Skin epidermis (tissue), 12 donors: ENCODE data around the gene ADAMTSL2.

Experiments used
- H3K27ac ChIP-seq, 21 experiments: fragments of 200-600 bp; sonication (generic) in 11 of 21; one replicate each; pipeline ENCODE4 v1.5.0; 2020; ENCODE audit warnings: mild to moderate bottlenecking in 3 of 21, inconsistent platforms in 2 of 21, moderate library complexity in 2 of 21
- H3K4me3 ChIP-seq, 7 experiments: fragments of 200-600 bp; sonication (generic) in 2 of 7; one replicate each; pipeline ENCODE4 v1.5.0; 2020; ENCODE audit warnings: inconsistent platforms in 2 of 7, mild to moderate bottlenecking in 2 of 7, moderate library complexity in 1 of 7

ADAMTSL2 gene

GRCh38 chr9:133499132-133499891 is 35.2 kb upstream of the ADAMTSL2 start:
- H3K4me3 ChIP-seq = no peak overlapping the region
- no peak overlapping the region for H3K27ac ChIP-seq

GRCh38 chr9:133499892-133500270 is 34.6 kb upstream of the ADAMTSL2 start:
- H3K4me3 ChIP-seq = no peak overlapping the region
- H3K27ac ChIP-seq = no peak overlapping the region

GRCh38 chr9:133502112-133502511 is 32.4 kb upstream of the ADAMTSL2 start:
- no peak overlapping the region for H3K27ac ChIP-seq
- H3K4me3 ChIP-seq = no peak overlapping the region

DNA sequence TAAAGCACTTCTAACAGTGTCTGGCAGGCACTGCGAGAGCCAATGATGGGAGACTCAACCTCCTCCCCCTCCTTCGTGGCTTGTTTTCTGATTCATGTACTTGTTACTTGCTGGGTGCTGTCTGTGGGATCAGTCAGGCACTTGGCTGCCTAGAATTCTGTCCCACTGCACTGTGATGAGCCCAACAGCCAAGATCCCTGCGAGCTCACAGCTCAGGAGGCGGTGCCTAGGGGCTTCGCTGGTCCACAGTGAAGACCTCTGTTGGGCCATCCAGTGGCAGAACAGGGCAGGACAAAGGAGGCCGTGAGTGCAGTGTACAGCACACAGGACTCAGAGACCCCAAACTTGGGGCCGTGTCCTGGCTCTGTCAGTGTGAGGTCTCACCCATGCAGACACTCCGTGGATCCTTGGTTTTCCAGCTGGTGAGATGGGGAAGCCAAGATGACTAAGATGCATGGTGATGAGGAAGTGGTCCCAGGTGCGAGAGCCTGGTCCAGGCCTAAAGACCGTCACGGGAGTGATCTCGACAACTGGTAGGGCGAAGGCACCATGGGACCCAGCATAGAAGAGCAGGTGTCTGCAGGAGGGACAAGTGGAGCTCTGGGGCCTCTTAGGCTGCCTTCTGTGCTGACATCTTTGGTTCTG is 29.2 kb upstream of the ADAMTSL2 start:
- H3K27ac ChIP-seq = peak overlapping the region in 5 of 21 experiments; percentile 3 to 40 (median 31)
- no peak overlapping the region for H3K4me3 ChIP-seq

GRCh38 chr9:133505901-133506652 is 28.4 kb upstream of the ADAMTSL2 start:
- H3K27ac ChIP-seq = peak overlapping the region in 9 of 21 experiments; percentile 3 to 58 (median 31)
- H3K4me3 ChIP-seq = no peak overlapping the region

DNA sequence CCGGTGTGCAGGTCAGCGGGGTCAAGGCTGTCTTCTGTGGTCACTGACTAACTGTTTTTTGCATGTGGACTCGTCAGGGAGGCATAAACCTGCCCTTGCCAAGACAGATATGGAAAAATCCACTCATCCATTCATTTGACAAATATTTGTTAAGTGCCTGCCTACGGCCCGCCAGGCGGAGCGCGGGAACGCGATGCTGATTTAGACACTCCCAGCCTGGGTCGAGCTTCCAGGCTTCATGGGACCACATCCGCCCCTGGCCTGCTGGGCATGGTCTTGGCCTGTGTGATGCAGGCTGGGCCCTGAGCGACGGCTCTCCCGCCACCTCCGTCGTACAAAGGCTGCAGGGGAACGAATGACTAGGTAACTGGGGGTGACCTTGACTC is 27.9 kb upstream of the ADAMTSL2 start:
- Histone ChIP-seq H3K27ac (peak overlapping the region in 9 of 21 experiments; percentile 9 to 58 (median 31)), H3K4me3 (no peak overlapping the region)

- Histone ChIP-seq H3K27ac (peak overlapping the region in 5 of 21 experiments; percentile 9 to 45 (median 31)), H3K4me3 (no peak overlapping the region)
Measured at GRCh38 chr9:133507246-133507965, 27.1 kb upstream of the ADAMTSL2 start.

- no peak overlapping the region for H3K4me3 ChIP-seq
- no peak overlapping the region for H3K27ac ChIP-seq
Measured at GRCh38 chr9:133508046-133508445, 26.5 kb upstream of the ADAMTSL2 start.

DNA sequence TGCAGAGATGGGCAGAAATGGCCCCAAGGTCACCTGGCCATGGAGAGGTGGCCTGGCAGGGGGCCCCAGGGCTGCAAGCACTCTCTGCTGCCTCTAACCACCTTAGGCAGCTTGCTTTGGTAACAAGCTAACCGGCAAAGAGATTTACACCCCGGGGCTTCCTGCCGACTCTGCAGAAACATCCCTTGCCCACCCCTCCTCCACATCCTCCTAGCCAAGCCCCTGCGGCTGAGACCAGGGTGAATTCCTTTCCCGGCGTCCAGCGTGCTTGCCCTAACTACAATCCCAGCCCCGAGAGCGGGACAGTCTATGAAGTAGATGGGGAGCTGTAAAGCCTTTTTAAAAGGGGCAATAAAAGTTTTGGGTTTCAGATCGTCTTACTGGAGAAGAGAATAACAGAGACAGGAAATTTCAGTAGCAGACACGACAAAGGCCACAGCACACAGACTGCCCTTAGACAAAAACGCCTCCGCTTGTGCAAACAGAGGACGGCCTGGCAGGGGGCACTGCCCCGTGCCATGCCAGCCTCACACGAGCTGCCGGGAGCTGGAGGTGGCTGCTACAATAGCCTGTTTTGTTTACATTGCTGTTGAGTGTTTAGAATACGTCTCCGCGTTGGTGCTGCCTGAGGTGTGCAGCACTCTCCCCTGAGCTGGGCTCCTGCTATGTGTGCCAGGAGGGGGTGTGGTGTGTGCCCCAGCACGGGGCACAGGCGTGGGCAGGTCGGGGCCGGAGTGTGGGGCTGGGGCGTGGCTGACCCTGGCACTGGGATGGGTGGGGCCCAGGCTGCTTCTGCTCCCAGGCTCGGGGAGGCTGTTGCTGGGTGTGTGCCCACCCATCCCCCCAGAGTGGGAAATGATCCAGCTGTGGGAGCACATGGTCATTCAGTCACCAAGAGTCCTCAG is 25.1 kb upstream of the ADAMTSL2 start:
- Histone ChIP-seq H3K27ac (peak overlapping the region in 4 of 21 experiments; percentile 30 to 62 (median 40)), H3K4me3 (no peak overlapping the region)

DNA sequence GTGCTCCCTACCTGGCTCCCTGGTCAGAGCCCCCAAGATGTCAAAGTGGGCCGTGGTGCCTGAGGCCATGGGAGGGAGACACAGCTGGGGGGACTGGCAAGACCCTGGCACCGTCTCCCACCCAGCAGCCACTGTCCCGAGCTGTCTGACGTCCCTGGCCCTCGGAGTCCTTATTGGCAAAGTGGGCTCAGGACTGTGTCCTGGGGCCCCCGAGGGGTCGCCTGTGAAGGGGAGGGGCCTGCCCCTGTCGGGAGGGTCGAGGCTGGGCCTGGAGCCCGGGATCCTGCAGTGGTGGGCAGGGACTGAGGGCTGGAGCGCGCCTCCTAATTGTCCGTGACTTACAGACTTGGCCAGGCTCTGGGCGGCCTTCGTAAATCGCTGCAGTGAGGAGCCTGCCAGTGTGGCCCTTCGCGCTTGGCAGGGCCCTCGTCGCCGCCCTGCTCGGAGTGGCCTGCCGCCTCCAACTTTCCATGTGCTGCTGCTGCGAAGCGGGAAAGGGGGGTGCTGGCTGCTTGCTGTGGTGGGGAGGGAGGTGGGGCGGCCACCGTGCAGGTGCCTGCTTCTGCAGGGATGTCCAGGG is 23.5 kb upstream of the ADAMTSL2 start:
- Histone ChIP-seq H3K4me3 (no peak overlapping the region), H3K27ac (no peak overlapping the region)

DNA sequence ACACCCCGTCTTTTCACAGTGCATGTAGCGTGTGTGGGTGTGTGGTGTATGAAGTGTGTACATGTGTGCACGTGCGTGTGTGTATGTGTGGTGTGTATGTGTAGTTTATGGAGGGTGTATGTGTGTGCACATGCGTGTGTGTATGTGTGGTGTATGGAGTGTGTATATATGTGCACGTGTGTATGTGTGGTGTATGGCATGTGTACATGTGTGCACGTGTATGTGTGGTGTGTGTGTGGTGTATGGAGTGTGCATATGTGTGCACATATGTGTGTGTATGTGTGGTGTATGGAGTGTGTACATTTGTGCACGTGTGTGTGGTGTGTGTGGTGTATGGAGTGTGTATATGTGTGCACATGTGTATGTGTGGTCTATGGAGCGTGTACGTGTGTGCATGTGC is 22.9 kb upstream of the ADAMTSL2 start:
- Histone ChIP-seq H3K27ac (no peak overlapping the region), H3K4me3 (no peak overlapping the region)

DNA sequence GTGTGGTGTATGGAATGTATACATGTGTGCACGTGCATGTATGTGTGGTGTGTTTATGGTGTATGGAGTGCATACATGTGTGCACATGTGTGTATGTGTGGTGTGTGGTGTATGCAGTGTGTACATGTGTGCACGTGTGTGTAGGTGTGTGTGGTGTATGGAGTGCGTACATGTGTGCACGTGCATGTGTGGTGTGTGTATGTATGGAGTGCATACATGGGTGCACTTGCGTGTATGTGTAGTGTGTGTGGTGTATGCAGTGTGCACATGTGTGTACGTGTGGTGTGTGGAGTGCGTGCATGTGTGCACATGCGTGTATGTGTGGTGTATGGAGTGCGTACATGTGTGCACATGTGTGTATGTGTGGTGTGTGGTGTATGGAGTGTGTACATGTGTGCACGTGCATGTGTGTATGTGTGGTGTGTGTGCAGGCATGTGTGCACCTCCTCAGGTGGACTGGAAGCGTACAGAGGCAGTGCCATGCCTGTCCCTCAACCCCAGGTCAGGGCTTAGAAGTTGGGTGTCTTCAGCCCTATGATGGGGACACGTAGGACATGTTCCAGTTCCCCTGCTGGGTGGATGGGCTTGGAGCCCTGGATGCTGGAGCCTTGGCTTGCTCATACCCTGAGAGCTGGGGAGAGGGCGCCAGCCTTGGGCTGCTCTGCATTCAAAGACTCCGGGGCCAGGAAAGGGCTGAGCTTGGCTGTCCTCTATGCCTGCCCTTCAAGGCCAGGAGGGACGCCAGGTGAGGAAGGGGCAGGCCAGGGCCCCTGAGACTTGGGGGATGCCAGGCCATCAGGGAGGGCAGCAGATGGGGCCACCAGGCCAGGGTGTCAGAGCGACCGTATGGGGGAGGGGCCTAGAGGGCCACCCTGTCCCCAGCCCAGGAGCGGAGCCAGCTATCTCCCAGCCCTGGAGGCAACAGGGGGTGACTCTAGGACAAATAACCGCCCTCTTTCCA is 22.0 kb upstream of the ADAMTSL2 start:
- no peak overlapping the region for H3K27ac ChIP-seq
- no peak overlapping the region for H3K4me3 ChIP-seq

DNA sequence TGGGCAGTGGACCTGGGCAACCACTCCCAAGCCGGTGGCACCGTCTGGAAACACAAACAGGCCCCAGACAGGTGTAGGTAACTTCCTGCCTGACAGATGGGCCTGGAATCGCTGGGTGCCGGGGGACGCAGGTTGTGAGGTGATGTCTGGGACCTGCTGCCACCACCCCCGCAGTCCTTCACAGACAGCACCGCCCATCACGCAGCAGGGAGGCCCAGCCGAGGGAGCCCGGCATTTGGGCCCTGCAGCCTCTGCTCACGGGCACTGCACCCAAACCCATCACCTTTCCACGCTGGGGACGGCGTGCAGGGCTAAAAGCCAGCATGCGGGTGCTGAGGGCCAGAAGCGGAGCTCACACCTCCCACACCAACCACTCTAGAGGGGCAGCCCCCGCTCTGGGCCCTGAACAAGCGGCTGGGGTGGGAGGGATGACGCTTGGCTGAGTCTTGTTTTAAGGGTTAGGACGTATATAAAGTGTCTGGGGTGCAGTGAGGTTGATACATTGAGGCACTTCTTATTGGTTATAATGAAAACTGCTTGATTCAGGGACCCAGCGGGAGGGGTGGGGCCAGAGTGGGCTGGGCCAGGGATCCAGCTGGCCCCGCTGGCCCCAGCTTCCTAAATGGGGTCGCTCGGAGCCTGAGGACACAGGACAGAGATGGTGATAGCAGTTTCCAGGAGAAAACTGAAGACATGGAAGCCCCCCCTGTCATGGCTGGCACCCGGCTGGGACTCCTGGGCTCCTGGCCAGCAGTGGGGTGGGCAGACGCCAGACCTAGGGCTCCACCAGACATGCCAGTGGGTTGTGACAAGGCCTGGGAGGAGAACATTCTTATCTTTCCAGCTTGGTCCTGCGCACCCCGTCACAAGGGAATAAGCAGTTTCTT is 21.0 kb upstream of the ADAMTSL2 start:
- Histone ChIP-seq H3K4me3 (no peak overlapping the region), H3K27ac (no peak overlapping the region)

DNA sequence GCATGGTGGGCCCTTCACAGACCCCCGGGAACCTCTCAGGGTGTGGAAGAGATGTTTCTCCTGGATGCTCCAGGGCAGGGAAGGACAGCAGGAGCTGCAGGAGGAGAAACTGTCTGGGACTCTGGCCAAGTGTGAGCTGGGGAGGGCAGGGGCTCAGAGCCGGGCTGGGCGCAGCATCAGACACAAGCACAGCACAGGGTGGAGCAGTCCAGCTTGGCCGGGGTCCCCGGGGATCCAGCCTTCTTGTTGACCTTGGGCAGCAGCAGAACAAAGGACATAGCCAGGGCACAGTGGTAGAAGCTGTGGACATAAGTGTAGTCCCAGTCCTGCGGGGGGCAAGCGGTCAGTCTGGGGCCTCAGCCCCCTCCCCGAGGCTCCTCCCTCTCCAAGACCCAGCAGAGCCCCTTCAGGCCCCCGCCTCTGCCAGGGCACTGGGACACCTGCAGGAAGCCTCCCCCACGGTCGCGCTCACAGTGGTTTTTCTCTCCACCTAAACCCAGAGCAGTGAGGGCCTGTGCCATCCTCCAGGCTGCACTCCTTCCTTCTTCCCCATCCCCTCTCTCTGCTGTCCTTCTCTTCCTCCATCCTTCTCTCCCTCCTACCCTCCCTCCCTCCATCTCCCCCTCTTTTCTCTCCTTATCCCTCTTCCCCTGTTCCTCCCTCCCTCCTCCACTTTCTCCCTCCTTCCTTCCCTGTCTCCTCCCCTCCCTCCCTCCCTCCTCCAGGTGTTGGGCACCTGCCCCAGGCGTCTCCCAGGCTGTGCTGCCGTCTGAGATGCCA is 19.9 kb upstream of the ADAMTSL2 start:
- H3K27ac ChIP-seq = no peak overlapping the region

GRCh38 chr9:133515240-133515610 is 19.3 kb upstream of the ADAMTSL2 start:
- Histone ChIP-seq H3K4me3 (no peak overlapping the region), H3K27ac (no peak overlapping the region)

More for the DNA sequence above, 19.9 kb upstream of the ADAMTSL2 start:
- H3K4me3 ChIP-seq = no peak overlapping the region
